H1 (cell line): ENCODE measurements around the gene ARNT2. TPM values are rescaled to one million over a fixed set of nuclear protein-coding genes. Genes with fewer than 3 reads are reported as not detected.

Experiments used
- CTCF ChIA-PET: fragments of 300-600 bp; sonication (Branson Sonifier 250); formaldehyde crosslinking; loops from one replicate; lab custom pipeline; 2021; ENCODE audit not compliant: partially characterized antibody; lab: Charles Lee
- POLR2A ChIA-PET: fragments of 300-600 bp; sonication (Branson Sonifier 250); formaldehyde crosslinking; loops from one replicate; lab custom pipeline; 2021; ENCODE audit warnings: inconsistent platforms; ENCODE audit not compliant: partially characterized antibody; lab: Charles Lee
- DNase-seq, 2 experiments: peaks; one replicate each; pipeline versions ENCODE4 v3.0.0 to v3.0.0-alpha.2; 2010 to 2022; ENCODE audit warnings: low spot score in 2 of 2, low read depth in 1 of 2, mixed read lengths in 1 of 2
- FAIRE-seq: peaks from 2 replicates; lab custom pipeline; 2011; peaks lifted over from hg19 to GRCh38; lab: Jason Lieb, UNC
- H2AFZ ChIP-seq: 2 replicates; pipeline ENCODE4 v1.8.1; 2012; ENCODE audit warnings: low read length, inconsistent platforms
- H2AK5ac ChIP-seq: 2 replicates; pipeline ENCODE4 v1.6.1; 2013; ENCODE audit warnings: low read depth, low read length
- H2BK120ac ChIP-seq: replicated peaks from 2 replicates; pipeline ENCODE3; 2013; ENCODE audit warnings: low read depth, low read length, inconsistent platforms
- H2BK12ac ChIP-seq: 2 replicates; pipeline ENCODE4 v1.6.1; 2013; ENCODE audit warnings: low read depth, low read length
- H2BK15ac ChIP-seq: 2 replicates; pipeline ENCODE4 v1.6.1; 2013; ENCODE audit warnings: low read length
- H2BK20ac ChIP-seq: 2 replicates; pipeline ENCODE4 v1.6.1; 2013; ENCODE audit warnings: low read length
- H2BK5ac ChIP-seq: 2 replicates; pipeline ENCODE4 v1.6.1; 2013; ENCODE audit warnings: low read depth, low read length
- H3K14ac ChIP-seq: 2 replicates; pipeline ENCODE4 v1.6.1; 2013; ENCODE audit warnings: inconsistent platforms; ENCODE audit not compliant: insufficient read length
- H3K18ac ChIP-seq: 2 replicates; pipeline ENCODE4 v1.6.1; 2013; ENCODE audit warnings: low read length; ENCODE audit errors: extremely low read depth
- H3K23ac ChIP-seq: 2 replicates; pipeline ENCODE4 v1.6.1; 2013; ENCODE audit warnings: inconsistent platforms; ENCODE audit not compliant: insufficient read length
- H3K23me2 ChIP-seq: 2 replicates; pipeline ENCODE4 v1.6.1; 2013; ENCODE audit warnings: low read depth, low read length
- H3K27ac ChIP-seq: 2 replicates; pipeline ENCODE4 v1.6.1; 2011; ENCODE audit warnings: low read depth, low read length, inconsistent platforms
- H3K27me3 ChIP-seq, 4 experiments: replicated peaks in 1 of 4; 1 replicate in 1 of 4; 2 replicates in 3 of 4; pipeline versions ENCODE4 v1.6.1 to v1.8.1; 2011 to 2013; ENCODE audit warnings: low read length in 3 of 4, mild to moderate bottlenecking in 3 of 4, inconsistent platforms in 2 of 4, mixed read lengths in 2 of 4, moderate library complexity in 1 of 4; ENCODE audit not compliant: control insufficient read depth in 3 of 4, insufficient read depth in 3 of 4; ENCODE audit errors: extremely low read depth in 1 of 4
- H3K36me3 ChIP-seq, 4 experiments: 2 replicates each; pipeline versions ENCODE4 v1.6.1 to v1.8.1; 2011 to 2013; ENCODE audit warnings: mild to moderate bottlenecking in 4 of 4, low read length in 3 of 4, moderate library complexity in 2 of 4, control low read depth in 1 of 4, inconsistent platforms in 1 of 4; ENCODE audit not compliant: insufficient read depth in 4 of 4, control insufficient read depth in 2 of 4
- H3K4ac ChIP-seq: replicated peaks from 2 replicates; pipeline ENCODE3; 2013; ENCODE audit warnings: low read length, low read depth, mixed read lengths, inconsistent platforms; ENCODE audit not compliant: insufficient read length
- H3K4me1 ChIP-seq, 4 experiments: replicated peaks in 1 of 4; 1 replicate in 1 of 4; 2 replicates in 3 of 4; pipeline versions ENCODE4 v1.6.1 to v1.8.1; 2011 to 2013; ENCODE audit warnings: low read length in 3 of 4, inconsistent platforms in 2 of 4, mixed read lengths in 1 of 4; ENCODE audit not compliant: insufficient read depth in 4 of 4, control insufficient read depth in 3 of 4
- H3K4me2 ChIP-seq, 2 experiments: 2 replicates each; pipeline versions ENCODE4 v1.6.1 to v1.8.1; 2011 to 2013; ENCODE audit warnings: low read depth in 2 of 2, low read length in 2 of 2, control low read depth in 1 of 2, inconsistent platforms in 1 of 2, mild to moderate bottlenecking in 1 of 2; ENCODE audit not compliant: insufficient read depth in 1 of 2
- H3K4me3 ChIP-seq, 4 experiments: fragments of 200-600, 300-600 bp in 1 of 4; sonication (generic), shearing (Covaris generic), sonication (Bioruptor Twin) in 1 of 4; 2 replicates each; pipeline versions ENCODE4 v1.5.1 to v1.8.1; 2011 to 2016; ENCODE audit warnings: low read length in 4 of 4, low read depth in 3 of 4, control low read depth in 2 of 4, inconsistent platforms in 2 of 4, mild to moderate bottlenecking in 2 of 4, mixed read lengths in 1 of 4, moderate library complexity in 1 of 4; ENCODE audit not compliant: insufficient read depth in 2 of 4; ENCODE audit errors: extremely low read depth in 1 of 4
- H3K56ac ChIP-seq: replicated peaks from 2 replicates; pipeline ENCODE3; 2013; ENCODE audit warnings: low read depth, mild to moderate bottlenecking, mixed read lengths, low read length, inconsistent platforms; ENCODE audit not compliant: insufficient read length
- H3K79me1 ChIP-seq: 2 replicates; pipeline ENCODE4 v1.6.1; 2013; ENCODE audit warnings: low read depth, low read length, control low read depth
- H3K79me2 ChIP-seq, 2 experiments: 2 replicates each; pipeline versions ENCODE4 v1.6.1 to v1.8.1; 2012 to 2013; ENCODE audit warnings: low read length in 2 of 2, mild to moderate bottlenecking in 2 of 2, inconsistent platforms in 1 of 2; ENCODE audit not compliant: insufficient read depth in 2 of 2, control insufficient read depth in 1 of 2
- H3K9ac ChIP-seq, 4 experiments: replicated peaks in 1 of 4; 1 replicate in 1 of 4; 2 replicates in 3 of 4; pipeline versions ENCODE4 v1.6.1 to v1.8.1; 2011 to 2013; ENCODE audit warnings: low read depth in 3 of 4, low read length in 3 of 4, control low read depth in 2 of 4, mild to moderate bottlenecking in 2 of 4, moderate library complexity in 2 of 4, inconsistent platforms in 1 of 4; ENCODE audit errors: extremely low read depth in 1 of 4
- H3K9me3 ChIP-seq, 2 experiments: 2 replicates each; pipeline versions ENCODE4 v1.6.1 to v1.8.1; 2012 to 2013; ENCODE audit warnings: mild to moderate bottlenecking in 2 of 2, moderate library complexity in 2 of 2, control low read depth in 1 of 2, inconsistent platforms in 1 of 2, low read depth in 1 of 2, low read length in 1 of 2, mixed read lengths in 1 of 2; ENCODE audit not compliant: insufficient read depth in 2 of 2
- H4K20me1 ChIP-seq, 2 experiments: replicated peaks in 1 of 2; 2 replicates each; pipeline versions ENCODE3 to v1.8.1; 2011 to 2013; ENCODE audit warnings: inconsistent platforms in 2 of 2, low read length in 2 of 2, mild to moderate bottlenecking in 1 of 2; ENCODE audit not compliant: insufficient read depth in 2 of 2, control insufficient read depth in 1 of 2
- H4K5ac ChIP-seq: 2 replicates; pipeline ENCODE4 v1.6.1; 2013; ENCODE audit warnings: low read length, low read depth, mixed read lengths, inconsistent platforms; ENCODE audit not compliant: insufficient read length
- H4K8ac ChIP-seq: 2 replicates; pipeline ENCODE4 v1.8.0; 2013; ENCODE audit warnings: mild to moderate bottlenecking, moderate library complexity, low read length, inconsistent platforms; ENCODE audit not compliant: insufficient read depth; ENCODE audit errors: extremely low read depth
- H4K91ac ChIP-seq: replicated peaks from 2 replicates; pipeline ENCODE3; 2013; ENCODE audit warnings: low read length, mixed read lengths, inconsistent platforms; ENCODE audit not compliant: insufficient read length
- E2F6 ChIP-seq: IDR thresholded peaks from 2 replicates; pipeline ENCODE4 v1.6.1; 2012; ENCODE audit warnings: inconsistent platforms
- EGR1 ChIP-seq: IDR thresholded peaks from 2 replicates; pipeline ENCODE4 v1.6.1; 2011; ENCODE audit warnings: low read depth, low read length, borderline replicate concordance
- FOSL1 ChIP-seq: IDR thresholded peaks from 2 replicates; pipeline ENCODE4 v1.6.1; 2011; ENCODE audit warnings: mild to moderate bottlenecking, low read depth, low read length, moderate library complexity; ENCODE audit not compliant: insufficient read depth
- HDAC2 ChIP-seq, 2 experiments: fragments of 300-600 bp in 1 of 2; sonication (generic) in 1 of 2; IDR thresholded peaks; 2 replicates each; pipeline ENCODE4 v1.6.1; 2011 to 2012; ENCODE audit warnings: low read depth in 2 of 2, low read length in 2 of 2, mild to moderate bottlenecking in 2 of 2, moderate library complexity in 2 of 2, borderline replicate concordance in 1 of 2, inconsistent platforms in 1 of 2
- KDM1A ChIP-seq: fragments of 200-600, 300-600 bp; sonication (generic); IDR thresholded peaks from 2 replicates; pipeline ENCODE4 v1.7.1; 2016; ENCODE audit warnings: mild to moderate bottlenecking, low read length, borderline replicate concordance
- MAFK ChIP-seq: IDR thresholded peaks from 2 replicates; pipeline ENCODE4 v1.6.1; 2012; ENCODE audit warnings: low read depth, mild to moderate bottlenecking, improper control_type of control experiment, low read length
- POLR2AphosphoS5 ChIP-seq: IDR thresholded peaks from 2 replicates; pipeline ENCODE4 v1.6.1; 2011; ENCODE audit warnings: low read depth, low read length
- POU5F1 ChIP-seq: IDR thresholded peaks from 2 replicates; pipeline ENCODE4 v1.6.1; 2011; ENCODE audit warnings: low read depth, mild to moderate bottlenecking, low read length, moderate library complexity
- RAD21 ChIP-seq, 2 experiments: IDR thresholded peaks in 1 of 2; conservative IDR thresholded peaks in 1 of 2; 2 replicates each; pipeline ENCODE4 v1.6.1; 2011; ENCODE audit warnings: low read depth in 2 of 2, low read length in 2 of 2, improper control_type of control experiment in 1 of 2, inconsistent platforms in 1 of 2, mild to moderate bottlenecking in 1 of 2, moderate library complexity in 1 of 2
- TAF1 ChIP-seq: IDR thresholded peaks from 2 replicates; pipeline ENCODE4 v1.6.1; 2011; ENCODE audit warnings: mild to moderate bottlenecking, low read depth, low read length
- TCF12 ChIP-seq: IDR thresholded peaks from 2 replicates; pipeline ENCODE4 v1.6.1; 2011; ENCODE audit warnings: low read depth, mild to moderate bottlenecking, low read length
- TEAD4 ChIP-seq: IDR thresholded peaks from 2 replicates; pipeline ENCODE4 v1.6.1; 2012; ENCODE audit warnings: low read depth, low read length, inconsistent platforms, mixed read lengths
- YY1 ChIP-seq: IDR thresholded peaks from 2 replicates; pipeline ENCODE4 v1.6.1; 2011; ENCODE audit warnings: low read depth, mild to moderate bottlenecking, low read length
- polyA plus RNA-seq, 7 experiments: library from polyadenylated mRNA; depleted of rRNA in 3 of 7; stranded (reverse) in 5 of 7; unstranded in 2 of 7; fragments of >200 nt in 5 of 7; fragments of 200-250 nt in 2 of 7; gene quantifications; 1 replicate in 5 of 7; 2 replicates in 1 of 7; 4 replicates in 1 of 7; pipeline versions ENCODE4 v1.2.1 to v1.2.3, GENCODE V29; 2011 to 2013; ENCODE audit warnings: missing spikeins in 2 of 7, mixed read lengths in 2 of 7
- total RNA-seq: library from RNA; stranded (reverse); fragmentation: NEBNext Ultra II Directional; extraction: Animal tissue kit (Norgen Biotek cat#: 25700); gene quantifications from 2 replicates; pipeline ENCODE4 v1.2.1, GENCODE V29; 2021

The ARNT2 gene
- total and polyA plus RNA-seq, 2 of the 8 experiments (the other 6 are each of a cell fraction or from before 2014, with no cell fraction given) = 9.5 to 14.6 TPM

GRCh38 chr15:80447077-80447476, 42.9 kb downstream of the ARNT2 start:
- Histone ChIP-seq H3K4me2 (no peak overlapping the region), H3K4me1 (peaks cover 0 to 15% (median 7%) of the 10 kb centered on the region in 4 experiments; a peak in 6 of 7 replicates), H3K14ac (no peak overlapping the region), H2AK5ac (no peak overlapping the region), H3K27ac (no peak overlapping the region), H3K79me2 (no peaks in the 10 kb centered on the region), H4K91ac (no peak overlapping the region), H4K5ac (no peak overlapping the region), H3K23ac (no peak overlapping the region), H2BK15ac (no peak overlapping the region), H3K36me3 (no peaks in the 10 kb centered on the region; a peak in 1 of 8 replicates), H2BK12ac (no peak overlapping the region), H3K4ac (no peak overlapping the region), H4K8ac (no peak overlapping the region), H2BK20ac (no peak overlapping the region), H2BK5ac (no peak overlapping the region), H3K9ac (no peak overlapping the region), H2AFZ (no peak overlapping the region), H2BK120ac (no peak overlapping the region), H3K27me3 (peaks cover 0 to 2% (median 0%) of the 10 kb centered on the region in 4 experiments; a peak in 1 of 7 replicates), H4K20me1 (peaks cover 0 to 14% of the 10 kb centered on the region in 2 experiments), H3K4me3 (no peak overlapping the region), H3K18ac (no peak overlapping the region), H3K79me1 (peaks cover 8% of the 10 kb centered on the region), H3K56ac (no peak overlapping the region), H3K23me2 (peaks cover 13% of the 10 kb centered on the region; the same call in 1 of the 2 replicates), H3K9me3 (no peaks in the 10 kb centered on the region)
- FAIRE-seq (no peak), DNase-seq (no peak)
- ChIA-PET POLR2A (no interaction called here), CTCF (interaction anchor here (0.9 to 14.2 kb wide), 4 partner anchors 9 to 329 kb away, joined by 3 to 187 read pairs (median 4); no protein-coding TSS in a partner anchor)
- TF ChIP-seq YY1 (no peak), FOSL1 (no peak), TEAD4 (no peak), RAD21 (IDR thresholded peaks at IDR 0.05 in 1 of 2, conservative IDR thresholded peaks at IDR 0.05 in 1 of 2; ENCODE audit: low read depth in 2 of 2, low read length in 2 of 2) (no peak), POLR2AphosphoS5 (no peak), TCF12 (no peak), MAFK (no peak), TAF1 (no peak), E2F6 (no peak), KDM1A (no peak), HDAC2 (IDR thresholded peaks at IDR 0.05; ENCODE audit: borderline replicate concordance in 1 of 2, low read depth in 2 of 2, low read length in 2 of 2) (no peak), EGR1 (no peak), POU5F1 (no peak)
